ENCODE measurements around the gene CDH4.
"Not testable (repeated sequence)": the region's sequence is repeated elsewhere in the genome, so short reads cannot be mapped to it uniquely, and the experiment has no call there.

Gene CDH4

DNA sequence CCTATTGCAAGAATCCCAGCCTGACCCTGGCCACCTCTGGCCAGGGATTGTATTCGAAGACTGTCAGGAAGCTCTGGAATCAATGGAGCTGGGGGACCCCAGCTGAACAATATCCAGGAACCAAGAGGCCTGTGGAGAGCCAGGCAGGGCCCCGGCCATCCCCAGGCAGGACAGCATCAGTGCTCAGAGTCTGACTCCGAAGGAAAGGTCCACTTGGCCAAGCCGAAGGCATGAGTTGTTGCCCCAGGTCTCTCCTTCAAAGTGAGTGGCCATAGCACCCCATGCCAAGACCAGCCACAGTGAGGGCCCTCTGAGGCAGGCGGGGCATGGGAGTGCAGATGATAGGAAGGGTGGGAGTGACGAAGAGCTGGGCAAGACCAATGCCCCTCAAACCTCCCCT lies 193.1 kb downstream of the CDH4 start:
- DNase-seq, result no peak

DNA sequence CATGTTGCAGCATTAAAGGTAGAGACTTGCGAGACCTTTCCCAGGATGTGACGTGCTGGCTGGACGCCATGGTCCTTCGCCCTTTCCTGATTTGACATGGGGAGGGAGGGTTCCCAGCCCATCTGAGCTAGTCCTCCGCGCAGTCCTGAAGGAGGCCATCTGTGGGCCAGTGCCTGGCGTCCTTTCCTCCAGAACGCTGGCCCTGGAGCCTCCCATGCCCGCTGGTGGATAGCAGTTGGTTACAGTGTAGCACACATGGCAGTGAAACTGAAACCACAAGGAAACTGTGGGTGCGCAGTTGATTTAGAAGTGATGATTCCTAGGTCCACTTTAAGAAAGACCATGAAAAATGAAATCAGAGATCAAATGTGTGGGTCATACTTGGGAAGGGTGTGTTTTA lies 193.7 kb downstream of the CDH4 start:
- DNase-seq, result no peak

DNA sequence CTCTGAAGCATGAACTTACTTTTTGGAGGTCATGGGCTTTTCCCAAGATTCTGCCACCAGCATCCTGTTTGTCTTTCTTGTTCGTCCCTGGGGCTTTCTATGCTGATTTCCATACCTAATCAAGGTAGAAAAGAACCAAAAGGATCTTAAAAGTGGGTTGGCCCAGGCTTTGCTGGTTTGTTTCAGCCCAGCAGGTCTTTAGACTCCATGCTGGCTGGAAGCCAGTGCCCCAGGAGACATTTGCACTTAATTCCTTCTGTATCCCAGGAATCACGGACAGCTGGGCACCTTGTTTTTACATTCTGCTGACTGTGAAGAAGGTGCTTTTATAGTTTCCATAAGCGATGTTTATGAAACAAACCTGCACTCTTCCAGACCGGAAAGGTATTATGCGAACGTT lies 195.9 kb downstream of the CDH4 start:
- no peak for DNase-seq

DNA sequence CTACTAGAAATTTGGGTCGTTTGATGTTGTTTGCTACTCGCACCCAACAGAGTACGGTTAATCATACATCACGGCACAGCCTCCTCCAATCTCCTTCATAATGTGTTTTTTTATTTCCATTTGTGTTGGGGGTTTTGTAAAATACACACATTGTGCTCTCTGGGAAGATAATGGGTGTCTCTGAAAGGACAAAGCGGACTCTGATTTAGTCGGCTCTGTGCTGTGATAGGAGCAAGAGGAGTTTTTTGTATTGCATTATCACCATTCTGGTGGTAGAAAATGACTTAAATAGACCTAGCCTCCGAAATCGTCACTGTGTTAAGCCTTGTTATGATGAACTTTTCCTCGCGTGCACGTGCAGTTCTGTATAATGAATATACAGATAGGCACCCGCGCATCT lies 196.3 kb downstream of the CDH4 start:
- DNase-seq, result no peak

DNA sequence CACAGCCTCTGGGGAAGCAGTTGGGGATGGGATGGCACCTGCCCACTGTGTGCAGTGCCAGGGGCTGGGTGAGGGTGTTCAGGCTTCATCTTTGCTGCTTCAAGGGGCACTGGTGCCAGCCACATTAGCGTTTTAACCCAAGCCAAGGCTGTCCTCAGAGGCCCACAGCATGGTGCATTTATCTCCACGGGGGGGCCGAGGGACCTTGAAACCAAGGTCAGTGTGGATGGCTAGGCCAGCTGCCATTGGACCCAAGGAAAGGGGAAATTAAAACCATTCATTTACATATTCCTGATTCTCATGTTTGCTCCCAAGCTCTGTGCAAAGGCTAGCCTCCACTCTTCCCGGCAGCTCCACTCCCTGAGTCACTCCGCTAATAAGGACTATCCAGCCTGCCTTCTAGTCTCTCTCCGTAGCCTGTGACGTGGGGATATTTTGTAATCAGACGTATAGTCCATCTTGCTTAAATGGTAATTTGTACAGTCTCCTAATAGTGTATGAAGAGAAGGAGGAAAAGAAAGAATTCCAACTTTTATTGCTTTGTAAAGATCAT lies 197.1 kb downstream of the CDH4 start:
- DNase-seq, result no peak

DNA sequence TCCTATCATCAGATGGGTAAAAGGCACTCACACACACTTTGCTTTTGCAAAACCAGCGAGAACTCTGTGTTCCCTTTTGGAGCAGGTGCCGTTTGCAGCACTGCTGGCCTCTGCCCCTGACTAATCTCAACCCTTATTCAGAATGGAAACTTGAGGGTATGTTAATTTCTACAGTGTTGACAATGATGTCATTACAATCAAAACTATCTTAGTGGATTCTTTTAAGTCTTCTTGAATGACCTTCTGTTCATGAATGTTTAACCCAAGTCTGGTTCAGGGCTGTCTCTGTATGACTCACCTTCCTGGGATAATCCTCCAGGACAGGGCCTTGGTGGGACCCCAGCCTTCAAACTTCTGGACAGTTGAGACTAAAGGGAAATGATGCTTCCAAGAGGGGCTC lies 197.9 kb downstream of the CDH4 start:
- no peak for DNase-seq

DNA sequence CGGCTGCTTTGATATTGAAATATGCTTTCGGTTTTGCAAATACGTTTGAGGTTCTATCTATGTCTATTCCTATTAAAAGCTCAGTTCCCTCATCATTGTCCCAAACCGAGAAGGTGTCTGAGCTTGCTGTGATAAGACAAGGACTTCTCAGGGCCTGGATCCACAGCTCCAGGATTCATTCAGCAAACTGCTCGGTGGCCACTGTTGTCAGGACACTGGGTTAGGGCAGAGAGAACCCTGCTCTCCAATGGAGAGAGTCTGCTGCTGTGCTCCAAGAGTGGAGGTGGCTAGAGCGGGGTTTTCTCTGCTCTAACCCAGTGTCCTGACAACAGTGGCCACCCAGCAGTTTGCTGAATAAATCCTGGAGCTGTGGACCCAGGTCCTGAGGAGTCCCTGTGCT lies 198.5 kb downstream of the CDH4 start:
- no peak for DNase-seq

DNA sequence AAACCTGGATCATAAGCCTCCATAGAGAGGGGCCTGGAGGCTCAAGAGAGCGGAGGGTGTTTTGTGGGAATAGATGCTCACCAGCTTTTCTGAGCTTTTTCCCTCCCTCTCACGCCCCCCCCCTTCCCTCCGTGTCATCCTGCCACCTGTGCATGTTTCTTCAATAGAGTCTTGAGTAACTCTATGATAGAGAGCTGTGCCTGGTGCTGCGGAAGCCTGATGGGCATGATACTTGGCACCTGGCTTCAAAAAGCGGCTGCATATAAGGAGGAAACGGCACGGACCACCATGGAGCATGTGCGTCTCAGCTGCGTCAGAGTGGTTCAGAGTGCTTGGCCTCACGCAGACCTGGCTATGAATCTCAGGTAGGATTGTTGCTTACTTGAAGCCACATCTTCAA lies 198.9 kb downstream of the CDH4 start:
- no peak for DNase-seq

DNA sequence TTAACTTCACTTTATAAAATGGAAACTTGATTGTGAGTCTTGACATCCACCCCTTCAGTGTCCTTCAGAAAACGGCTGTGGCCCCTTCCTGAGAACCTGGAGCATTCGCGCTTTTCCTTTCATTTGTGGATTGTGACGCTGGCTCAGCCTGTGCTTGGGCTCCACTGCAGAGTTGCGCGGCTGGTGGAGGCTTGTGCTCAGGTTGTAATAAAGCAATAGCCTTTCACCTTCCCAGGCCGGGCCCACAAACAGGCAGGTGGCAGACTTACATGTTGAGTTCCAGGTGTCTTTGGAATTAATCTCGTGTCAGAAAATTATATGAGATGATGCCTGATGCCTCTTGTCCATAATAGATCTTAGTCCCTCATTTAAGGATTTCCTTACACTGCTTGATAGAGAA lies 199.9 kb downstream of the CDH4 start:
- DNase-seq, result no peak

DNA sequence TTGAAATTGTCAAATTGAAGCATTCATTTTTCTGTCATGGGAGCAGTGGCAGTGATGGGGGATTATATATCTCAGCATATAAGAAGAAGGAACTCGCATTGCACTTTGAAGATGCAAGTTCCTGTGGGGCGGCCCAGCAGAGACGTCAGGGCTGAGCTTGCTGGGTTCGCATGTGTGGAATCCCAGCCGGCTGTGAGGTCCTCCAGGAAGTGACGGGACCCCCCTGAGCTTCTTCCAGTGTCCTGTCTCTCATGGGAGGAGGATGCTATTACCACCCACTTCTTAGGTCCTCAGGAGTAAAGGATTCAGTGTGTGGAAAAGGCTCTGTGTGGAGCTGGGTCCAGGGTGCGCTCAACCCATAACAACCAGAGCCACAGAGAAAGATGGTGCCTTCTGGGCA lies 201.2 kb downstream of the CDH4 start:
- DNase-seq, result no peak

DNA sequence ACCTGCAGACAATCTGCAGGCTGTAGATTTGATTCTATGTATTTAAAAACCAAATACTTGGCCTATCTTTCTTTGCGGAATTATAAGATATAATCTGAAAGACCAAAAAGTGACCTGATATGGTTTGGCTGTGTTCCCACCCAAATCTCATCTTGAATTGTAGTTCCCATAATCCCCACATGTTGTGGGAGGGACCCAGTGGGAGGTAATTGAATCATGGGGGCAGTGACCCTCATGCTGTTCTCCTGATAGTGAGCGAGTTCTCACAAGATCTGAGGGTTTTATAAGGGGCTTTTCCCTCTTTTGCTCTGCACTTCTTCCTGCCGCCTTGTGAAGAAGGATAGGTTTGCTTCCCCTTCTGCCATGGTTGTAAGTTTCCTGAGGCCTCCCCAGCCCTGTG lies 201.6 kb downstream of the CDH4 start:
- DNase-seq, result not testable (repeated sequence)

DNA sequence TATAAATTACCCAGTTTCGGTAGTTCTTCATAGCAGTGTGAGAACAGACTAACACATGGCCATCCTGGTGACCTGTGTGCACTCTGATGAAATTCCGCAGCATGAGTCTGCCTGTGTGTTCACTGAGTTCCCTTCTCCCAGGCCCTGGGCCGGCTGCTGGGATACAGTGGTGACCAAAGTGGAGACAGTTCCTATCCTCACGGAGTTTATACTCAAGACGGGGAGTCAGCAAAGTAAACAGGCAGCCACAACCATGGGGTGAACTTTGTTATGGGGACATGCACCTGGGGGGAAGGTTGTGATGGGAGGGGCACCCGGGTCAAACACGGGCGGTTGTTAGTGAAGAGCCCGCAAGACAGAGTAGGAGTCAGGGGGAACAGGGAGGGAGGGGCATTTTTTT lies 202.0 kb downstream of the CDH4 start:
- no peak for DNase-seq

DNA sequence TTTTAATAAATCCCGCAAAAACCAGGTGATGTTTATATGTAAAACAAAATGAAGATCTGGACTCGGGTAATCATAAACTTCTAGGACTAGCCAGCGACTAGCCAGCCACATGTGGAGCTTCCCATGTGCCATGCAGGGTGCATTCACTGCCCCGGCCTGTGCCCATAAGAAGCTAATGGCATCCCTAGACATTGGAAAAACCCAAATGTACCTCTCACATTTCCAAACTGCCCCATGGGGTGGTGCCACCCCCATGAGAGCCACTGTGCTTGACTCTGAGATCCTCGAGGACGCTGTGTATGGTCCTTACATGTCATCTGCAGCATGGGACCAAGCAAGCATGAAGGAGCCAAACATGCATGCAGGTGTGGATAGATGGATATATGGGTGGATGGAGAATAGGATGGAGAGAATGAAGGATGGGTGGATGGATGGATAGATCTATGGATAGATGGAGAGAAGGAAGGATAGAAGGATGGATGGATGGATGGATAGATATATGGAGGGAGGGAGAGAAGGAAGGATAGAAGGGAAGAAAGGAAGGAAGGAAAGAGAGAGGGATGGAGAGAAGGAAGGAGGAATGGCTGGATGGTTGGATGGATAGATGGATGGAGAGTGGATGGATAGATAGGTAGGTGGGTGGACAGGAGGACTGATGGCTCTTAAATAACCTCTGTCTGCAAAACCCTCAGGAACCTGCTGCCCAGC lies 203.6 kb downstream of the CDH4 start:
- no peak for DNase-seq

DNA sequence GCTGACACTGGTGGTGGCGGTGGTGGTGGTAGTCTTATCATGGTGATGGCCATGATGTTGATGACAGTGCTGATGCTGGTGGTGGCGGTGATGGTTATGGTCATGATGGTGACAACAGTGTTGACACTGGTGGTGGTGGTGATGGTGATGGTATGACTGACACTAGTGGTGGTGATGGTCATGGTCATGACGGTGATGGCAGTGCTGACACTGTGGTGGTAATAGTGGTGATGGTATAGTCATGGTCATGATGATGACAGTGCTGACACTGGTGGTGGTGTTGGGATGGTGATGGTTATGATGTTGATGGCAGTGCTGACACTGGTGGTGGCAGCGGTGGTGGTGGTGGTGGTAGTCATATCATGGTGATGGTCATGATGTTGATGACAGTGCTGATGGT lies 205.7 kb downstream of the CDH4 start:
- no peak for DNase-seq

DNA sequence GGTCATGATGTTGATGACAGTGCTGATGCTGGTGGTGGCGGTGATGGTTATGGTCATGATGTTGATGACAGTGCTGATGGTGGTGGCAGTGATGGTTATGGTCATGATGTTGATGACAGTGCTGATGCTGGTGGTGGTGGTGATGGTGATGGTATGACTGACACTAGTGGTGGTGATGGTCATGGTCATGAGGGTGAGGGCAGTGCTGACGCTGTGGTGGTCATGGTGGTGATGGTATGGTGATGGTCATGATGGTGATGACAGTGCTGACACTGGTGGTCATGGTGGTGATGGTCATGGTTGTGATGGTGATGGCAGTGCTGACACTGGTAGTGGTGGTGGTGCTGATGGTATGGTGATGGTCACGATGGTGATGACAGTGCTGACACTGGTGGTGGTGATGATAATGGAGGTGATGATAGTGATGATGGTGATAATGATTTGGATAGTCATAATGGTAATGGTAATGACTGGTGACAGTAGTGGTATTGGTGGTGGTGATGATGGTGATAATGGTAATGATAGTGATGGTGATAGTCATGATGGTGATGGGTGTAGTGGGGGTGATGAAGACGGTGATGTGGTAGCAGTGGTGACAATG lies 206.2 kb downstream of the CDH4 start:
- DNase-seq, result no peak

DNA sequence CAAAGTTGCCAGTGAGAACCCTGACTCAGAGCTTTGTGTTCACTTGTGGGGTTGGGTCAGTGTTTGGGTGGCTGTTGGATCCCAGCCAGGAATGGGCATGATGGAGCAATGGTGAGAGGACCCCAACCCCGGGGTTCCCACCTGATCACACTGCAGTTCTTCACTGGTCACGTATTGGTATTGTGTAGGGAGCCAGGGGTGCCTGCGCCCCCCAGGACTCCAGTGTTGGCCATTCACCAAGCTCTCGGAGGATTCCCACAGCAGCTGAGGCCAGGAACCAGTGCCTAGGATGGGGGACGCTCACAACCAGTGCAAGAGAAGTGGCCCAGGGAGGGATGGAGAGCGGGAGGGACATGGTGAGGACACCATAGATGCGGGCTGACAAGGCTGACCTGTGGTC lies 207.2 kb downstream of the CDH4 start:
- DNase-seq, result no peak

DNA sequence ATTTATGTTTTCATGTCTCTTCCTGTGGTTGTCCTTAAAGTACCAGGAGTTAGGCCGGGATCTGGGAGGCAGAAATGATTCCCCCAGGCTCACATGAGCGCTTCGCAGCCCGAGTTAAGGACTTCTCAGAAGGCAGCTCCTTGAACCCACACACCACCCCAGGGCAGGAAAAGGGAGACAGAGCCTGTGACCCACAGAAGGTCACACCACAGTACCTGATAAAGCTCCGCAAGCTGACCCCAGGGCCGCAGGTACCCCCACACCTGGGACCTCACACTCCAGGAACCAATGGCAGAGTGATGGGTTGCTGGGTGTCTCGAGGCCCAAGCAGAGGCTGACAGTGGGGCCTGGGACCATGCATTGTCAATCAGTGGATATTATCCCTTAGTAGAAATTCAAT lies 207.6 kb downstream of the CDH4 start:
- no peak for DNase-seq

DNA sequence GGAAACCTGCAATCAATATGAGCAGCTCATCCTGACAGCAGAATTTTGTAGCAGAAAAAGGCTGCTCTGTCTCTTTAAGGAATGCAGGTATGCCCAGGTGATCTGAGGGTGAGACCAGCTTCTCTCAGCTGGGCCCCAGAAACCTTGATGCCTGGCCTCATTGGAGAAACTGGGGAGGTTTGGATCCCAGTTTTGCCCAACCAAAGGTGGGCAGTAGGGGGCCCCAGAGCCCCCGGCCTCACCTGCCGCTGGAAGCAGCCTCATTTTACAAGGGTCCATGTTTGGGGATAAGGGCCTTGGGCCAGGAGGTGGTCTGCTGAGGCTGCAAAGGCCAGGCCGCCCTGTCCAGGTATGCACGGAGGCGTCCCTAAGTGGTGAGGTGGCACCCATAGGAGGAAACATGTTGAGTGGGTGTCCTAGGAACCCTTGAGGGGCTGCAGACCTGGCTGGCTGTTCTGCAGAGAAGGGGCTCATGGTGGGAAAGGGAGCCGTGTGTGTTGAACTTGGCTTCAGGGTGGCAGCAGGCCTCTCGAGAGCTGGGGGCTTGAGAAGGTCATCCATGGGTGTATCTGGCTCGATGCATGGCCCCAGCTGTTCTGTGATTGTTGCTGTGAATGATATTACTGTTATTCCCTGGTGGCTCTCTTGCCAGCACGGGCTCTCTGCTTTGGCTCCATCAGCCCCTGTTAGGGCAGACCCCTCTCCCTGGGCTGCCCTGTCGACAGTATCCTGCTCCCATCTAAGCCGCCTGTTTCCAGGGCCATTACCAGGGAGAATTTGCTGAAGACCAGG lies 208.4 kb downstream of the CDH4 start:
- no peak for DNase-seq

DNA sequence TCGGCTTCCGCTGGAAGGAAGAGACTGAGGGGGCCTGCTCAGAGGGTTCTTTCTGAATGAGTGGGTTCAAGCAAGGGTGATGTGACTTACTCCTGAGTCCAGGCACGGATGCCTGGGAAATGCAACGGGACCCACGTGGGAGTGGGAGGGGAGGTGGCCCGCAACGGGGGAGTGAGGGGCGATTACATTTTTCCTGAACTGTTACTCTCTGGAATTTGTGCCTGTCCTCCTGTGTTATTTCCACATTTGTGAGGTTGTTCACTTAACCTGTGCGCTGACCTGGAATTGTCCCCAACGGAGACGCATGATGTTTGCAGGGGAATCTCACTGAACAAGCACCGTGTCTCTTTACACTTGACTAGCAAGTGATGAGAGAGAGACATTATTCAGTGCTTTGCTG lies 209.4 kb downstream of the CDH4 start:
- DNase-seq, result no peak

DNA sequence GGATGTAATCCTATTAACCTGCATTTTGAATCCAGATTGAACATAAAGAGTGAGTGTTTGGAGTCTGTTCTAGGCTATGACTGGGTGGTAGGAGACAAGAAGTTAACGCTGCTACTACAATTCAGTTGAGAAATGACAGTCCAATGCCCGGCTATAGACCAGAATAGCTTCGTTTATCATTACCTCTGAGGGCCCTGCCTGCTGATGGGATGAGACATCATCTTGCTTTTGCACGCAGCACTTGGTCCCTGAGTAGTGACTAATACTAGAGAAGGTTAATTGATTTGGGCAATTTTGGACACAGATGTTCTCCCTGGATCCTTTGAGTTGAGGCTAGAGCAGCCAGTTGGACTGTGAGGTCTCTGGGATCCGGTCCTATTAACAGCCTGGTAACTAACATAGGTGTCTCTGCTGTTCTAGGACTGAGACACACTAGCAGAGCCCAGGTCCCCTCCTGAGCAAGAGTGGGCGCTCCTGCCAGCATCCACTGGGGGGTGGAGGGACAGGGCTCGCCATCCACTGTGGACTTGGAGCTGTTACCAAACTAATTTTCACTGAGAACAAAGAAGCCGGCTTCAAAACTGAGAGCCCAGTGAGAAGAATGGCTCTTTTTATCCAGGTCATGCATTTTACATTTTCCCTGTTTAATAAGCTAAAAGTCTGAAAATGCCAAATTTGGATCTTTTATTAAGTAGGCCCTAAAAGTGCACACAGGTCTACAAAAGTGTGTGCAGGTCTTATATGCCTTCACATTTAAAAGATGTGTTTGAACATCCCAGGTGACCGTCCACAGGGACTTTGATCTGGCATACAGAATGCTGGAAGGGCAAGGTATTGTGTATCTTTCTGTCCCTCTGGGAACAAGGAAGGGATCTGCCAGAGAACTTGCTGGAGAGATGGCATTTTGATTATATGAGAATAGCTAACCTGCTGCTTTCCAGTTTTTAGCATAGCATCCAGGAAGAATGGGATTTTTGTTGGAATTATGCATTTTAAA lies 212.5 kb downstream of the CDH4 start:
- no peak for DNase-seq

DNA sequence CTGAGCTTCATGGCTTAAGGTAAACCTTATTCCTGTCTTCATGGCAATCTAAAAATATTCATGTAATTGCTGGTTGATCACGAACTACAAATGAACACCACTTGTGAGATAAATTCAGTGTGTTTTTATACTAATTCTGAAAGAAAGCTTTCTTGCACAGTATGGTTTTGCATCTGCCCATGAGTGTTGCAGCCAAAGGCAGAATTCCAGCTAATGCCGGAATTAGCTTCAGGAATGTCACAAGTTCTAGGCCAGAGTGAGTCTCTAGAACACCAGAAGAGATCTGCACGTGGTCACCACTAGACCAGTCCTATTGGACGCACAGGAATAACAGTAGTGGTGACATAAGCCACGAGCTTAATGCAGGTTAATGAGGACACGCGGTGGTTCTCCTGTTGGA lies 223.7 kb downstream of the CDH4 start:
- DNase-seq, result no peak

DNA sequence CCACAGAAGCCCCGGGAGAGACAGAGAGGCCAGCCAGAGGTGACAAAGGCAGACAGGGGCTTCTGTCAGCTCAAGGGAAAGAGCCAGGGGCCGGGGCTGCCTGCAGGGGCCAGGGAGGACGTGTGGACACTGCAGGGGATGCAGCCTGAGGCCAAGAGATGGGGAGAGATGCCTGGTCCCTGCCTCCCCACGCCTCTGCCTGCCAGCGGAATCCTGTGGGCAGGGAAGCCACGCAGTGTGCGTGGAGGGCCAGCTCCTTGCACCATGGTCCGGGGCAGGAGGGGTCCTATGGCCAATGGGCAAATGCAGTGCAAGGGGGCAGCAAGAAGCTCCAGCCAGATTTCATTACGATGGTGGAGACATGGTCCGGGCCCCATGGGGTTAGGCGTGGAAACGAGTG lies 224.9 kb downstream of the CDH4 start:
- no peak for DNase-seq

DNA sequence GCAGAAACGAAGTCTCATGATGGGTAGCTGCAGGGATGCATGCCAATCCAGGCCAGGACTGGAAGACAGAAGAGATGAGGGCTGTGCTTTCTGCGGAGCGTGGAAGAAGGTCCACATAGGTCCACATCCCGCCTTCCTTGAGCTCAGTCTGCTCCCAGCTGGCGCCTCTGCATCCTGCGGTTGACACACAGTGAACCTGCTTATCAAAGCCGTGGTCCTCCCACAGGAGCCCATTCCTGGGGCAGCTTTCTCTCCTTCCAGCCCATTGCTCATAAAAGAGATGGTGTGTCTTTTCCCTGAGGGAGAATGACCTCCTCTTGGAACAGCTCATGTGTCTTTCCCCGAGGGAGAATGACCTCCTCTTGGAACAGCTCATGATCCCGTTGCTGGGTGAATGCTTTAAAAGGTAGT lies 225.4 kb downstream of the CDH4 start:
- no peak for DNase-seq

Measured in KG1 (cell line).